Endothelial cell of umbilical vein (primary cell): ENCODE data around the gene TUT1. TPM values are rescaled to one million over a fixed set of nuclear protein-coding genes. Genes with fewer than 3 reads are reported as not detected.
A peak's percentile ranks its signal among the peaks of the same experiment; 100 is the strongest.

Experiments
- BruUV-seq: library from RNA; stranded (reverse); fragments of 400-500 nt; replicated peaks from 2 replicates; lab custom pipeline; 2021; lab: Mats Ljungman, UMichigan
- CTCF ChIA-PET: fragments of 300-600, 350-600 bp; sonication (Branson Sonifier 250); formaldehyde crosslinking; loops from one replicate; lab custom pipeline; 2021; ENCODE audit warnings: antibody characterized with exemption, inconsistent platforms; lab: Charles Lee
- POLR2A ChIA-PET: fragments of 300-600, 350-600 bp; sonication (Branson Sonifier 250); formaldehyde crosslinking; loops from one replicate; lab custom pipeline; 2021; ENCODE audit warnings: antibody characterized with exemption, inconsistent platforms; lab: Charles Lee
- DNase-seq: peaks from one replicate; pipeline ENCODE4 v3.0.0-alpha.2; 2011; ENCODE audit warnings: low read depth, low spot score
- FAIRE-seq: peaks from 2 replicates; lab custom pipeline; 2011; peaks lifted over from hg19 to GRCh38; lab: Jason Lieb, UNC
- H2AFZ ChIP-seq: 2 replicates; pipeline ENCODE4 v1.6.0; 2012; ENCODE audit warnings: low read depth, low read length, control low read depth, inconsistent platforms
- H3K27ac ChIP-seq: 2 replicates; pipeline ENCODE4 v1.5.1; 2011; ENCODE audit warnings: low read depth, mild to moderate bottlenecking, control low read depth, low read length, moderate library complexity; ENCODE audit not compliant: insufficient read depth
- H3K27me3 ChIP-seq, 2 experiments: 2 replicates each; pipeline versions ENCODE4 v1.6.0 to v1.6.1; 2011; ENCODE audit warnings: low read length in 2 of 2, mixed read lengths in 1 of 2; ENCODE audit not compliant: control insufficient read depth in 2 of 2, insufficient read depth in 2 of 2
- H3K36me3 ChIP-seq, 2 experiments: 2 replicates in 1 of 2; 3 replicates in 1 of 2; pipeline ENCODE4 v1.5.1; 2011; ENCODE audit warnings: low read length in 2 of 2, mild to moderate bottlenecking in 1 of 2, moderate library complexity in 1 of 2; ENCODE audit not compliant: control insufficient read depth in 2 of 2, insufficient read depth in 2 of 2; ENCODE audit errors: extremely low read depth in 1 of 2
- H3K4me1 ChIP-seq: 3 replicates; pipeline ENCODE4 v1.5.1; 2011; ENCODE audit warnings: mild to moderate bottlenecking, low read length; ENCODE audit not compliant: control insufficient read depth, insufficient read depth; ENCODE audit errors: extremely low read depth
- H3K4me2 ChIP-seq: 2 replicates; pipeline ENCODE4 v1.6.1; 2011; ENCODE audit warnings: low read length, control low read depth, mixed read lengths; ENCODE audit not compliant: insufficient read depth
- H3K4me3 ChIP-seq, 3 experiments: fragments of 200-600 bp in 1 of 3; sonication (generic), shearing (Covaris generic) in 1 of 3; replicated peaks in 1 of 3; 2 replicates each; pipeline ENCODE4 v1.5.1; 2011 to 2016; ENCODE audit warnings: control low read depth in 3 of 3, low read length in 3 of 3, mild to moderate bottlenecking in 2 of 3, inconsistent platforms in 1 of 3, low read depth in 1 of 3, moderate library complexity in 1 of 3; ENCODE audit not compliant: insufficient read depth in 1 of 3
- H3K79me2 ChIP-seq: 2 replicates; pipeline ENCODE4 v1.6.0; 2012; ENCODE audit warnings: low read length, inconsistent platforms; ENCODE audit not compliant: control insufficient read depth, insufficient read depth
- H3K9ac ChIP-seq: replicated peaks from 2 replicates; pipeline ENCODE3; 2011; ENCODE audit warnings: low read length, control low read depth; ENCODE audit not compliant: insufficient read depth; ENCODE audit errors: extremely low read depth
- H3K9me1 ChIP-seq: replicated peaks from 3 replicates; pipeline ENCODE4 v1.6.0; 2011; ENCODE audit warnings: mild to moderate bottlenecking, low read length; ENCODE audit not compliant: control insufficient read depth, insufficient read depth; ENCODE audit errors: extremely low read depth
- H3K9me3 ChIP-seq: replicated peaks from 2 replicates; pipeline ENCODE4 v1.5.1; 2012; ENCODE audit warnings: low read length, inconsistent platforms; ENCODE audit not compliant: control insufficient read depth, insufficient read depth
- H4K20me1 ChIP-seq: replicated peaks from 2 replicates; pipeline ENCODE3; 2011; ENCODE audit warnings: mild to moderate bottlenecking, low read length; ENCODE audit not compliant: control insufficient read depth, insufficient read depth; ENCODE audit errors: extremely low read depth
- CTCF ChIP-seq, 2 donors: IDR thresholded peaks; 1 replicate in 1 of 2; 2 replicates in 1 of 2; pipeline ENCODE4 v1.5.1; 2011; ENCODE audit warnings: low read length in 2 of 2, mild to moderate bottlenecking in 2 of 2, moderate library complexity in 2 of 2, control low read depth in 1 of 2, inconsistent platforms in 1 of 2, low read depth in 1 of 2; ENCODE audit not compliant: insufficient read depth in 1 of 2; ENCODE audit errors: extremely low read depth in 1 of 2
- EZH2 ChIP-seq: IDR thresholded peaks from 2 replicates; pipeline ENCODE4 v1.6.1; 2012; ENCODE audit warnings: borderline replicate concordance, low read depth, mild to moderate bottlenecking, moderate library complexity, low read length, inconsistent platforms; ENCODE audit not compliant: severe bottlenecking
- FOS ChIP-seq: IDR thresholded peaks from 2 replicates; pipeline ENCODE4 v1.6.1; 2011; ENCODE audit warnings: mild to moderate bottlenecking, low read length, moderate library complexity, borderline replicate concordance; ENCODE audit not compliant: insufficient read depth
- GATA2 ChIP-seq: IDR thresholded peaks from 2 replicates; pipeline ENCODE4 v1.7.0; 2011; ENCODE audit warnings: low read depth, mild to moderate bottlenecking, moderate library complexity, mixed read lengths, low read length; ENCODE audit not compliant: insufficient read length, insufficient read depth
- JUN ChIP-seq: IDR thresholded peaks from 2 replicates; pipeline ENCODE4 v1.6.1; 2011; ENCODE audit warnings: borderline replicate concordance, low read depth; ENCODE audit not compliant: insufficient read length, insufficient read depth
- MAX ChIP-seq: IDR thresholded peaks from 2 replicates; pipeline ENCODE4 v1.6.1; 2011; ENCODE audit not compliant: insufficient read depth, insufficient read length
- MYC ChIP-seq: IDR thresholded peaks from one replicate; pipeline ENCODE4 v1.6.1; 2011; ENCODE audit warnings: mild to moderate bottlenecking, low read depth, low read length
- POLR2A ChIP-seq: IDR thresholded peaks from 2 replicates; pipeline ENCODE4 v1.6.1; 2012; ENCODE audit warnings: low read depth, mild to moderate bottlenecking, control low read depth, low read length
- POLR2AphosphoS5 ChIP-seq: IDR thresholded peaks from 2 replicates; pipeline ENCODE4 v1.6.1; 2012; ENCODE audit warnings: low read depth, mild to moderate bottlenecking, control low read depth, low read length, moderate library complexity; ENCODE audit not compliant: insufficient read depth
- dilution Hi-C: fragments of 300-500 bp; cut with MboI; formaldehyde crosslinking; loops from one replicate; pipeline ENCODE4 v1.15.0; 2019; ENCODE audit warnings: low sequenced_read_pairs; ENCODE audit not compliant: extremely low pct_ligation_motif_present
- intact Hi-C: fragments of 100-400 bp; cut with micrococcal nuclease; formaldehyde crosslinking; loops from one replicate; pipeline ENCODE4 v1.10.0; 2022
- polyA plus RNA-seq, 4 experiments: library from polyadenylated mRNA; depleted of rRNA in 3 of 4; stranded (reverse) in 3 of 4; unstranded in 1 of 4; fragments of >200 nt; gene quantifications; 2 replicates each; pipeline versions ENCODE4 v1.2.1 to v1.2.3, GENCODE V29; 2011 to 2012; ENCODE audit warnings: missing spikeins in 1 of 4
- total RNA-seq: library from RNA; stranded (reverse); gene quantifications from 2 replicates; pipeline ENCODE4 v1.2.3, GENCODE V29; 2021

Gene TUT1
- total and polyA plus RNA-seq, 2 donors (not counting 3 experiments of a cell fraction or from before 2014, with no cell fraction given) = 12.7 to 16.9 TPM

GRCh38 chr11:62600367-62601121 lies 9.2 kb upstream of the TUT1 start:
- BruUV-seq = TSS peak; percentile 47
- dilution Hi-C loops = no loop called here
- no peak overlapping the region for H2AFZ ChIP-seq

DNA sequence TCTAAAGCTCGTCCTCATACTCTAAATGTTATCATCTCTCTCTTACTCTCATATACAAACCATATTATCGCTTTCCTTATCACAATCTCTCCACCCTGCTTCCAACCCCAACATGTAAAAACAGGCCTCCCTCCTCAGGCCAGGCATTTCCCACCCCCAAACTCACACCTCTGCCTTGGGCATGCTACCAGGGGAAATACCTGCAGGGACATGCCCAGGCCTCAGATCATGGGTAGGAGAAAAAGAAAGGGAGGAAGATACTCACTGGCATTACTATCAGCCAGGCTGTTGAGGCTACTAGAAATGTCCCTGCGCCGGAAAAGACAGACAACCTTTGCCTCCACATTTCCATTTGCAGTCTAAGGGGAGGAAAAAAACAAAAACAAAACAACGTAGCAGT lies 8.6 kb upstream of the TUT1 start:
- POLR2A ChIA-PET = interaction anchor here (0.7 to 1.3 kb wide), 4 partner anchors 26 to 65 kb away, joined by 3 to 6 read pairs (median 4); partner anchors contain the start of genes C11orf98, CSKMT, EEF1G and GANAB
- no peak overlapping the region for H2AFZ ChIP-seq
- H3K27ac ChIP-seq = no peak overlapping the region
- no peaks in the 10 kb centered on the region for H3K9me3 ChIP-seq
- no peak for DNase-seq
- peak overlapping the region; percentile 89 for H3K4me2 ChIP-seq
- TSS peak; percentile 37 for BruUV-seq
- peaks cover 26 to 33% of the 10 kb centered on the region in 2 experiments for H3K36me3 ChIP-seq
- peak; percentile 73 for FAIRE-seq
- intact Hi-C loops = loop anchor here (1.0 to 2.0 kb wide), 4 partner anchors 9 to 107 kb away; partner anchors contain the start of genes BSCL2, GANAB, GNG3 and TUT1
- no peak for TF ChIP-seq POLR2AphosphoS5
- TF ChIP-seq MYC = no peak
- no peak for TF ChIP-seq JUN
- no peak for TF ChIP-seq CTCF (IDR thresholded peaks at IDR 0.05; ENCODE audit: extremely low read depth in 1 of 2, insufficient read depth in 1 of 2, low read depth in 1 of 2, low read length in 2 of 2)
- no peak for TF ChIP-seq POLR2A
- no peak for TF ChIP-seq EZH2
- no peak for TF ChIP-seq FOS
- no peak for TF ChIP-seq MAX
- TF ChIP-seq GATA2 = no peak
- peak overlapping the region; percentile 61 to 98 (median 92) for H3K4me3 ChIP-seq
- H4K20me1 ChIP-seq = no peaks in the 10 kb centered on the region
- H3K79me2 ChIP-seq = peaks cover 45% of the 10 kb centered on the region
- H3K27me3 ChIP-seq = no peaks in the 10 kb centered on the region
- CTCF ChIA-PET = interaction anchor here (0.9 to 3.8 kb wide), 6 partner anchors 8 to 175 kb away, joined by 3 to 29 read pairs (median 8); partner anchors contain the start of genes EML3 and TUT1
- no peaks in the 10 kb centered on the region for H3K9me1 ChIP-seq
- H3K9ac ChIP-seq = peak overlapping the region; percentile 89
- peaks cover 19% of the 10 kb centered on the region for H3K4me1 ChIP-seq
- dilution Hi-C loops = no loop called here

More at GRCh38 chr11:62600367-62601121, 9.2 kb upstream of the TUT1 start:
- peak overlapping the region; percentile 89 for H3K9ac ChIP-seq
- CTCF ChIA-PET = interaction anchor here (1.0 to 3.8 kb wide), 4 partner anchors 8 to 26 kb away, joined by 3 to 29 read pairs (median 12); partner anchors contain the start of genes EML3 and TUT1
- H3K9me1 ChIP-seq = no peaks in the 10 kb centered on the region
- H3K9me3 ChIP-seq = no peaks in the 10 kb centered on the region
- FAIRE-seq (no peak), DNase-seq (peak; percentile 19)
- intact Hi-C loops = loop anchor here (1.0 to 2.0 kb wide), 2 partner anchors 12 to 106 kb away; partner anchors contain the start of genes BSCL2, EML3 and GNG3
- peak overlapping the region; percentile 54 for H3K27ac ChIP-seq
- peaks cover 20 to 29% of the 10 kb centered on the region in 2 experiments for H3K36me3 ChIP-seq
- POLR2A ChIA-PET = interaction anchor here (1.4 to 2.1 kb wide), 4 partner anchors 9 to 241 kb away, joined by 5 to 19 read pairs (median 12); partner anchors contain the start of genes C11orf98, CSKMT, TUT1 and UQCC3
- H3K4me3 ChIP-seq = peak overlapping the region; percentile 61 to 98 (median 92)
- H3K4me2 ChIP-seq = peak overlapping the region; percentile 89
- peaks cover 45% of the 10 kb centered on the region for H3K79me2 ChIP-seq
- H3K4me1 ChIP-seq = peaks cover 19% of the 10 kb centered on the region
- no peak for TF ChIP-seq GATA2
- peak; percentile 4 for TF ChIP-seq POLR2AphosphoS5
- no peaks in the 10 kb centered on the region for H4K20me1 ChIP-seq
- H3K27me3 ChIP-seq = no peaks in the 10 kb centered on the region
